HEK293 (cell line): ENCODE measurements around the gene MSI2.

Source experiments
- HOXA7 ChIP-seq: sonication (generic); formaldehyde crosslinking; IDR thresholded peaks from 2 replicates; pipeline ENCODE4 v1.8.1; 2022; ENCODE audit warnings: missing genetic modification reagents, borderline replicate concordance
- HOXC10 ChIP-seq: sonication (generic); formaldehyde crosslinking; IDR thresholded peaks from 2 replicates; pipeline ENCODE4 v1.8.1; 2023; ENCODE audit warnings: mild to moderate bottlenecking, missing genetic modification reagents
- IKZF3 ChIP-seq: fragments of 450-650 bp; IDR thresholded peaks from 2 replicates; pipeline ENCODE4 v1.5.0; 2018; ENCODE audit warnings: missing biosample characterization, mild to moderate bottlenecking, missing genetic modification characterization, moderate library complexity
- KLF7 ChIP-seq: fragments of 450-650 bp; formaldehyde crosslinking; IDR thresholded peaks from 2 replicates; pipeline ENCODE4 v1.5.1; 2016; ENCODE audit warnings: missing biosample characterization, missing genetic modification characterization, borderline replicate concordance
- KLF8 ChIP-seq: fragments of 450-650 bp; formaldehyde crosslinking; IDR thresholded peaks from 2 replicates; pipeline ENCODE4 v1.5.1; 2016; ENCODE audit warnings: missing biosample characterization, missing genetic modification characterization
- SCRT1 ChIP-seq: fragments of 450-650 bp; formaldehyde crosslinking; IDR thresholded peaks from 2 replicates; pipeline ENCODE4 v1.5.1; 2016; ENCODE audit warnings: missing biosample characterization, missing genetic modification characterization, borderline replicate concordance
- SP7 ChIP-seq: fragments of 450-650 bp; formaldehyde crosslinking; IDR thresholded peaks from 2 replicates; pipeline ENCODE4 v1.5.1; 2016; ENCODE audit warnings: missing biosample characterization, missing genetic modification characterization
- TRIM28 ChIP-seq: IDR thresholded peaks from 2 replicates; pipeline ENCODE4 v1.6.1; 2011; ENCODE audit warnings: low read length, control low read depth, borderline replicate concordance
- WT1 ChIP-seq: fragments of 450-650 bp; formaldehyde crosslinking; IDR thresholded peaks from 2 replicates; pipeline ENCODE4 v1.5.1; 2016; ENCODE audit warnings: missing biosample characterization, missing genetic modification characterization
- ZBTB1 ChIP-seq: fragments of 450-650 bp; formaldehyde crosslinking; IDR thresholded peaks from 2 replicates; pipeline ENCODE4 v1.5.1; 2016; ENCODE audit warnings: missing biosample characterization, missing genetic modification characterization
- ZNF112 ChIP-seq: fragments of 450-650 bp; formaldehyde crosslinking; IDR thresholded peaks from 2 replicates; pipeline ENCODE4 v1.5.0; 2017; ENCODE audit warnings: missing biosample characterization, missing genetic modification characterization
- ZNF19 ChIP-seq: fragments of 450-650 bp; formaldehyde crosslinking; IDR thresholded peaks from 2 replicates; pipeline ENCODE4; 2016; ENCODE audit warnings: missing biosample characterization, missing genetic modification characterization, low read depth
- ZNF202 ChIP-seq: fragments of 450-650 bp; formaldehyde crosslinking; IDR thresholded peaks from 2 replicates; pipeline ENCODE4 v1.5.1; 2016; ENCODE audit warnings: missing biosample characterization, missing genetic modification characterization, borderline replicate concordance
- ZNF239 ChIP-seq: fragments of 450-650 bp; formaldehyde crosslinking; IDR thresholded peaks from 2 replicates; pipeline ENCODE4 v1.5.1; 2016; ENCODE audit warnings: missing biosample characterization, missing genetic modification characterization
- ZNF26 ChIP-seq: fragments of 450-650 bp; formaldehyde crosslinking; IDR thresholded peaks from 2 replicates; pipeline ENCODE4 v1.5.1; 2016; ENCODE audit warnings: missing biosample characterization, missing genetic modification characterization
- ZNF292 ChIP-seq: fragments of 450-650 bp; formaldehyde crosslinking; IDR thresholded peaks from 2 replicates; pipeline ENCODE4 v1.5.1; 2016; ENCODE audit warnings: low read depth, missing biosample characterization, missing genetic modification characterization, borderline replicate concordance
- ZNF335 ChIP-seq: fragments of 450-650 bp; formaldehyde crosslinking; conservative IDR thresholded peaks from 2 replicates; pipeline ENCODE4 v1.5.1; 2016; ENCODE audit warnings: missing biosample characterization, missing genetic modification characterization
- ZNF366 ChIP-seq: fragments of 450-650 bp; formaldehyde crosslinking; conservative IDR thresholded peaks from 2 replicates; pipeline ENCODE4 v1.5.1; 2016; ENCODE audit warnings: missing biosample characterization, missing genetic modification characterization
- ZNF426 ChIP-seq: fragments of 450-650 bp; formaldehyde crosslinking; IDR thresholded peaks from 2 replicates; pipeline ENCODE4 v1.5.1; 2017; ENCODE audit warnings: missing biosample characterization, missing genetic modification characterization, mild to moderate bottlenecking, inconsistent platforms, moderate library complexity
- ZNF501 ChIP-seq: fragments of 450-650 bp; formaldehyde crosslinking; IDR thresholded peaks from 2 replicates; pipeline ENCODE4 v1.5.1; 2016; ENCODE audit warnings: missing biosample characterization, missing genetic modification characterization
- ZNF600 ChIP-seq: fragments of 450-650 bp; formaldehyde crosslinking; IDR thresholded peaks from 2 replicates; pipeline ENCODE4 v1.5.1; 2016; ENCODE audit warnings: missing biosample characterization, missing genetic modification characterization
- ZNF621 ChIP-seq: fragments of 450-650 bp; formaldehyde crosslinking; IDR thresholded peaks from 2 replicates; pipeline ENCODE4 v1.5.1; 2017; ENCODE audit warnings: missing biosample characterization, missing genetic modification characterization
- ZNF658 ChIP-seq: fragments of 450-650 bp; formaldehyde crosslinking; IDR thresholded peaks from 2 replicates; pipeline ENCODE4; 2016; ENCODE audit warnings: missing biosample characterization, missing genetic modification characterization
- ZNF664 ChIP-seq: fragments of 450-650 bp; formaldehyde crosslinking; IDR thresholded peaks from 2 replicates; pipeline ENCODE4 v1.5.1; 2016; ENCODE audit warnings: missing biosample characterization, missing genetic modification characterization
- TF ChIP-seq, protein P1 (sequence below): fragments of 450-650 bp; formaldehyde crosslinking; IDR thresholded peaks from 2 replicates; pipeline ENCODE4 v1.5.1; 2016; ENCODE audit warnings: missing biosample characterization, missing genetic modification characterization
- TF ChIP-seq, protein P2 (sequence below): fragments of 450-650 bp; formaldehyde crosslinking; IDR thresholded peaks from 2 replicates; pipeline ENCODE4 v1.5.1; 2016; ENCODE audit warnings: missing biosample characterization, missing genetic modification characterization
- TF ChIP-seq, protein P3 (sequence below): fragments of 450-650 bp; formaldehyde crosslinking; IDR thresholded peaks from 2 replicates; pipeline ENCODE4 v1.5.1; 2016; ENCODE audit warnings: missing biosample characterization, missing genetic modification characterization
- TF ChIP-seq, protein P4 (sequence below): fragments of 450-650 bp; formaldehyde crosslinking; IDR thresholded peaks from 2 replicates; pipeline ENCODE4 v1.5.1; 2016; ENCODE audit warnings: missing biosample characterization, missing genetic modification characterization

The MSI2 gene

DNA sequence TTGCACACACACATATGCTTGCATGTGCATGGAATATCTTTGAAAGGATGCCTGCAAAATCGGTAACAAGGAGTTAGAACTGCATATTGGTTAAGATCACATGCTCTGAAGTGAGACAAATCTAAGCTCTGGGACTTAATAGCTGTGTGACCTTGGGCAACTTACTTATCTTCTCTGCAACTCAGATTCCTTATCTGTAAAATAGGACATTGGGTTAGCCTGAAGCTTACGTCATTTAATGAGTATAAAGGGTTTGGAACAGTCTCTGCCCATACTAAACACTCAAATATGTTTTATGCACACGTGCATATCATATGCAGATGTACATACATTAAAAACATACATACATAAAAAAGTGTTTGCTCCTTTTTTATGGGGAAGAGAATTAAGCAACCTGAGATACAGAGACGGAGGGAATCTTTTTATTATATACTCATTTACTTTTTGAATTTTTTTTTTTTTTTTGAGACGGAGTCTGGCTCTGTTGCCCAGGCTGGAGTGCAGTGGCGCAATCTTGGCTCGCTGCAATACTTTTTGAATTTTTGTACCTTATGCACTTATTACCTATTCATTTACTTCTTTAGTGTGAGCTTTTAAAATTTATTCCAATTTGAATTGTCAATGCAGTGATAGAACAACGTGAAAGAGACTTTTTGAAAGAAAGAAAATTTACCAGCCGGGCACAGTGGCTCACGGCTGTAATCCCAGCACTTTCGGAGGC is 282.6 kb downstream of the MSI2 start (continued):
- TF ChIP-seq ZNF600 (tag by site-specific recombination) (0 out of 2 replicates have a peak, but pooled peaks have one; percentile 19), ZNF26 (tag by site-specific recombination) (no peak), ZNF664 (no peak), IKZF3 (tag by site-specific recombination) (no peak), WT1 (tag by site-specific recombination) (no peak), ZNF426 (tag by site-specific recombination) (no peak), ZNF501 (tag by site-specific recombination) (no peak), SCRT1 (tag by site-specific recombination) (no peak), ZNF239 (tag by site-specific recombination) (no peak), HOXC10 (CRISPR knock-in tag) (no peak), ZNF658 (no peak), ZBTB1 (tag by site-specific recombination) (no peak), TRIM28 (no peak), KLF8 (tag by site-specific recombination) (no peak), SP7 (peak; percentile 18; the same call in 1 of the 2 replicates), HOXA7 (CRISPR knock-in tag) (no peak), KLF7 (no peak), ZNF19 (tag by site-specific recombination) (no peak), ZNF335 (tag by site-specific recombination) (no peak), ZNF621 (tag by site-specific recombination) (no peak), ZNF112 (tag by site-specific recombination) (no peak), ZNF202 (tag by site-specific recombination) (no peak), ZNF366 (tag by site-specific recombination) (no peak), ZNF292 (tag by site-specific recombination) (no peak)
- TF ChIP-seq, protein P1, sequence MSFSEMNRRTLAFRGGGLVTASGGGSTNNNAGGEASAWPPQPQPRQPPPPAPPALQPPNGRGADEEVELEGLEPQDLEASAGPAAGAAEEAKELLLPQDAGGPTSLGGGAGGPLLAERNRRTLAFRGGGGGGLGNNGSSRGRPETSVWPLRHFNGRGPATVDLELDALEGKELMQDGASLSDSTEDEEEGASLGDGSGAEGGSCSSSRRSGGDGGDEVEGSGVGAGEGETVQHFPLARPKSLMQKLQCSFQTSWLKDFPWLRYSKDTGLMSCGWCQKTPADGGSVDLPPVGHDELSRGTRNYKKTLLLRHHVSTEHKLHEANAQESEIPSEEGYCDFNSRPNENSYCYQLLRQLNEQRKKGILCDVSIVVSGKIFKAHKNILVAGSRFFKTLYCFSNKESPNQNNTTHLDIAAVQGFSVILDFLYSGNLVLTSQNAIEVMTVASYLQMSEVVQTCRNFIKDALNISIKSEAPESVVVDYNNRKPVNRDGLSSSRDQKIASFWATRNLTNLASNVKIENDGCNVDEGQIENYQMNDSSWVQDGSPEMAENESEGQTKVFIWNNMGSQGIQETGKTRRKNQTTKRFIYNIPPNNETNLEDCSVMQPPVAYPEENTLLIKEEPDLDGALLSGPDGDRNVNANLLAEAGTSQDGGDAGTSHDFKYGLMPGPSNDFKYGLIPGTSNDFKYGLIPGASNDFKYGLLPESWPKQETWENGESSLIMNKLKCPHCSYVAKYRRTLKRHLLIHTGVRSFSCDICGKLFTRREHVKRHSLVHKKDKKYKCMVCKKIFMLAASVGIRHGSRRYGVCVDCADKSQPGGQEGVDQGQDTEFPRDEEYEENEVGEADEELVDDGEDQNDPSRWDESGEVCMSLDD (tag by site-specific recombination): no peak
- TF ChIP-seq, protein P2, sequence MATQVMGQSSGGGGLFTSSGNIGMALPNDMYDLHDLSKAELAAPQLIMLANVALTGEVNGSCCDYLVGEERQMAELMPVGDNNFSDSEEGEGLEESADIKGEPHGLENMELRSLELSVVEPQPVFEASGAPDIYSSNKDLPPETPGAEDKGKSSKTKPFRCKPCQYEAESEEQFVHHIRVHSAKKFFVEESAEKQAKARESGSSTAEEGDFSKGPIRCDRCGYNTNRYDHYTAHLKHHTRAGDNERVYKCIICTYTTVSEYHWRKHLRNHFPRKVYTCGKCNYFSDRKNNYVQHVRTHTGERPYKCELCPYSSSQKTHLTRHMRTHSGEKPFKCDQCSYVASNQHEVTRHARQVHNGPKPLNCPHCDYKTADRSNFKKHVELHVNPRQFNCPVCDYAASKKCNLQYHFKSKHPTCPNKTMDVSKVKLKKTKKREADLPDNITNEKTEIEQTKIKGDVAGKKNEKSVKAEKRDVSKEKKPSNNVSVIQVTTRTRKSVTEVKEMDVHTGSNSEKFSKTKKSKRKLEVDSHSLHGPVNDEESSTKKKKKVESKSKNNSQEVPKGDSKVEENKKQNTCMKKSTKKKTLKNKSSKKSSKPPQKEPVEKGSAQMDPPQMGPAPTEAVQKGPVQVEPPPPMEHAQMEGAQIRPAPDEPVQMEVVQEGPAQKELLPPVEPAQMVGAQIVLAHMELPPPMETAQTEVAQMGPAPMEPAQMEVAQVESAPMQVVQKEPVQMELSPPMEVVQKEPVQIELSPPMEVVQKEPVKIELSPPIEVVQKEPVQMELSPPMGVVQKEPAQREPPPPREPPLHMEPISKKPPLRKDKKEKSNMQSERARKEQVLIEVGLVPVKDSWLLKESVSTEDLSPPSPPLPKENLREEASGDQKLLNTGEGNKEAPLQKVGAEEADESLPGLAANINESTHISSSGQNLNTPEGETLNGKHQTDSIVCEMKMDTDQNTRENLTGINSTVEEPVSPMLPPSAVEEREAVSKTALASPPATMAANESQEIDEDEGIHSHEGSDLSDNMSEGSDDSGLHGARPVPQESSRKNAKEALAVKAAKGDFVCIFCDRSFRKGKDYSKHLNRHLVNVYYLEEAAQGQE (tag by site-specific recombination): no peak
- TF ChIP-seq, protein P3, sequence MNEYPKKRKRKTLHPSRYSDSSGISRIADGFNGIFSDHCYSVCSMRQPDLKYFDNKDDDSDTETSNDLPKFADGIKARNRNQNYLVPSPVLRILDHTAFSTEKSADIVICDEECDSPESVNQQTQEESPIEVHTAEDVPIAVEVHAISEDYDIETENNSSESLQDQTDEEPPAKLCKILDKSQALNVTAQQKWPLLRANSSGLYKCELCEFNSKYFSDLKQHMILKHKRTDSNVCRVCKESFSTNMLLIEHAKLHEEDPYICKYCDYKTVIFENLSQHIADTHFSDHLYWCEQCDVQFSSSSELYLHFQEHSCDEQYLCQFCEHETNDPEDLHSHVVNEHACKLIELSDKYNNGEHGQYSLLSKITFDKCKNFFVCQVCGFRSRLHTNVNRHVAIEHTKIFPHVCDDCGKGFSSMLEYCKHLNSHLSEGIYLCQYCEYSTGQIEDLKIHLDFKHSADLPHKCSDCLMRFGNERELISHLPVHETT: peak; percentile 43; the same call in 1 of the 2 replicates
- TF ChIP-seq, protein P4, sequence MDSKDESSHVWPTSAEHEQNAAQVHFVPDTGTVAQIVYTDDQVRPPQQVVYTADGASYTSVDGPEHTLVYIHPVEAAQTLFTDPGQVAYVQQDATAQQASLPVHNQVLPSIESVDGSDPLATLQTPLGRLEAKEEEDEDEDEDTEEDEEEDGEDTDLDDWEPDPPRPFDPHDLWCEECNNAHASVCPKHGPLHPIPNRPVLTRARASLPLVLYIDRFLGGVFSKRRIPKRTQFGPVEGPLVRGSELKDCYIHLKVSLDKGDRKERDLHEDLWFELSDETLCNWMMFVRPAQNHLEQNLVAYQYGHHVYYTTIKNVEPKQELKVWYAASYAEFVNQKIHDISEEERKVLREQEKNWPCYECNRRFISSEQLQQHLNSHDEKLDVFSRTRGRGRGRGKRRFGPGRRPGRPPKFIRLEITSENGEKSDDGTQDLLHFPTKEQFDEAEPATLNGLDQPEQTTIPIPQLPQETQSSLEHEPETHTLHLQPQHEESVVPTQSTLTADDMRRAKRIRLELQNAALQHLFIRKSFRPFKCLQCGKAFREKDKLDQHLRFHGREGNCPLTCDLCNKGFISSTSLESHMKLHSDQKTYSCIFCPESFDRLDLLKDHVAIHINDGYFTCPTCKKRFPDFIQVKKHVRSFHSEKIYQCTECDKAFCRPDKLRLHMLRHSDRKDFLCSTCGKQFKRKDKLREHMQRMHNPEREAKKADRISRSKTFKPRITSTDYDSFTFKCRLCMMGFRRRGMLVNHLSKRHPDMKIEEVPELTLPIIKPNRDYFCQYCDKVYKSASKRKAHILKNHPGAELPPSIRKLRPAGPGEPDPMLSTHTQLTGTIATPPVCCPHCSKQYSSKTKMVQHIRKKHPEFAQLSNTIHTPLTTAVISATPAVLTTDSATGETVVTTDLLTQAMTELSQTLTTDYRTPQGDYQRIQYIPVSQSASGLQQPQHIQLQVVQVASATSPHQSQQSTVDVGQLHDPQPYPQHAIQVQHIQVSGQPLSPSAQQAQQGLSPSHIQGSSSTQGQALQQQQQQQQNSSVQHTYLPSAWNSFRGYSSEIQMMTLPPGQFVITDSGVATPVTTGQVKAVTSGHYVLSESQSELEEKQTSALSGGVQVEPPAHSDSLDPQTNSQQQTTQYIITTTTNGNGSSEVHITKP: peak; percentile 69
